SK-N-SH treated with all-trans-retinoic acid at 6 μM for 48 hours (cell line): Measurements from ENCODE around the gene ROCK2.

ENCODE experiments used
- CSDC2 ChIP-seq: fragments of 250-450 bp; sonication (Bioruptor Pico); IDR thresholded peaks from 2 replicates; pipeline ENCODE4 v1.5.0; 2020; ENCODE audit warnings: mild to moderate bottlenecking, moderate library complexity
- OSR1 ChIP-seq: fragments of 250-450 bp; sonication (Bioruptor Pico); IDR thresholded peaks from 2 replicates; pipeline ENCODE4 v1.8.0; 2022; ENCODE audit warnings: moderate library complexity, mild to moderate bottlenecking, inconsistent platforms
- PPARA ChIP-seq: fragments of 250-450 bp; sonication (Bioruptor Pico); IDR thresholded peaks from 2 replicates; pipeline ENCODE4 v1.5.0; 2020; ENCODE audit warnings: mild to moderate bottlenecking, borderline replicate concordance
- RARB ChIP-seq: fragments of 250-450 bp; sonication (Bioruptor Pico); IDR thresholded peaks from 2 replicates; pipeline ENCODE4 v1.8.0; 2021; ENCODE audit warnings: mild to moderate bottlenecking, moderate library complexity
- TCF4 ChIP-seq: fragments of 250-450 bp; sonication (Bioruptor Pico); IDR thresholded peaks from 2 replicates; pipeline ENCODE4 v1.8.0; 2021; ENCODE audit warnings: mild to moderate bottlenecking, moderate library complexity, borderline replicate concordance
- ZFP3 ChIP-seq: fragments of 250-450 bp; sonication (Bioruptor Pico); IDR thresholded peaks from 2 replicates; pipeline ENCODE4 v1.5.0; 2020; ENCODE audit warnings: mild to moderate bottlenecking, moderate library complexity
- ZFP30 ChIP-seq: fragments of 450-650 bp; formaldehyde crosslinking; IDR thresholded peaks from 2 replicates; pipeline ENCODE4 v1.5.0; 2022; ENCODE audit warnings: mild to moderate bottlenecking, moderate library complexity
- ZNF565 ChIP-seq: fragments of 450-650 bp; formaldehyde crosslinking; conservative IDR thresholded peaks from 2 replicates; pipeline ENCODE4 v1.5.0; 2020; ENCODE audit warnings: low read depth, mild to moderate bottlenecking, moderate library complexity
- TF ChIP-seq, protein P1 (sequence below): fragments of 250-450 bp; sonication (Bioruptor Pico); IDR thresholded peaks from 2 replicates; pipeline ENCODE4 v1.8.0; 2020; ENCODE audit warnings: mild to moderate bottlenecking, moderate library complexity, borderline replicate concordance
- TF ChIP-seq, protein P2 (sequence below): fragments of 250-450 bp; sonication (Bioruptor Pico); IDR thresholded peaks from 2 replicates; pipeline ENCODE4 v1.5.1; 2020; ENCODE audit warnings: low read depth, mild to moderate bottlenecking, moderate library complexity

DNA sequence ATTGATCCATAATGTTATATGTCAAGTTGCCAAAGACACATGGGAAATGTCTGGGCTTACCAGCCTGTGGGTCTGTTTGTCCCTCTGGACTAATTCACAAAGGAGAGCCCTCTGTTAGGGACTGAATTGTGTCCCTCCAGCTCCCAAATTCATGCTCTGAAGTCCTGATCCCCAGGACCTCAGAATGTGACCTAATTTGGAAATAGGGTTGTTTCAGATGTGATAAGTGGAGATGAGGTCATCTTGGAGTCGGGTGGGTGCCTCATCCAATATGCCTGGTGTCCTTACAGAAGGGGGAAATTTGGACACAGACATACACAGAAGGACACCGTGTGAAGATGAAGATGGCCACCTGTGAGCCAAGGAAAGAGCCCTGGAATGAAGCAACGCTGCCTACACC is 41.4 kb upstream of the ROCK2 start:
- TF ChIP-seq, protein P1, sequence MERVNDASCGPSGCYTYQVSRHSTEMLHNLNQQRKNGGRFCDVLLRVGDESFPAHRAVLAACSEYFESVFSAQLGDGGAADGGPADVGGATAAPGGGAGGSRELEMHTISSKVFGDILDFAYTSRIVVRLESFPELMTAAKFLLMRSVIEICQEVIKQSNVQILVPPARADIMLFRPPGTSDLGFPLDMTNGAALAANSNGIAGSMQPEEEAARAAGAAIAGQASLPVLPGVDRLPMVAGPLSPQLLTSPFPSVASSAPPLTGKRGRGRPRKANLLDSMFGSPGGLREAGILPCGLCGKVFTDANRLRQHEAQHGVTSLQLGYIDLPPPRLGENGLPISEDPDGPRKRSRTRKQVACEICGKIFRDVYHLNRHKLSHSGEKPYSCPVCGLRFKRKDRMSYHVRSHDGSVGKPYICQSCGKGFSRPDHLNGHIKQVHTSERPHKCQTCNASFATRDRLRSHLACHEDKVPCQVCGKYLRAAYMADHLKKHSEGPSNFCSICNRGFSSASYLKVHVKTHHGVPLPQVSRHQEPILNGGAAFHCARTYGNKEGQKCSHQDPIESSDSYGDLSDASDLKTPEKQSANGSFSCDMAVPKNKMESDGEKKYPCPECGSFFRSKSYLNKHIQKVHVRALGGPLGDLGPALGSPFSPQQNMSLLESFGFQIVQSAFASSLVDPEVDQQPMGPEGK (CRISPR knock-in tag), result no peak
- TF ChIP-seq ZNF565 (CRISPR knock-in tag) (no peak), PPARA (CRISPR knock-in tag) (no peak), ZFP3 (CRISPR knock-in tag) (no peak), CSDC2 (CRISPR knock-in tag) (no peak), OSR1 (CRISPR knock-in tag) (no peak), ZFP30 (no peak), TCF4 (no peak), RARB (CRISPR knock-in tag) (no peak)
- TF ChIP-seq, protein P2, sequence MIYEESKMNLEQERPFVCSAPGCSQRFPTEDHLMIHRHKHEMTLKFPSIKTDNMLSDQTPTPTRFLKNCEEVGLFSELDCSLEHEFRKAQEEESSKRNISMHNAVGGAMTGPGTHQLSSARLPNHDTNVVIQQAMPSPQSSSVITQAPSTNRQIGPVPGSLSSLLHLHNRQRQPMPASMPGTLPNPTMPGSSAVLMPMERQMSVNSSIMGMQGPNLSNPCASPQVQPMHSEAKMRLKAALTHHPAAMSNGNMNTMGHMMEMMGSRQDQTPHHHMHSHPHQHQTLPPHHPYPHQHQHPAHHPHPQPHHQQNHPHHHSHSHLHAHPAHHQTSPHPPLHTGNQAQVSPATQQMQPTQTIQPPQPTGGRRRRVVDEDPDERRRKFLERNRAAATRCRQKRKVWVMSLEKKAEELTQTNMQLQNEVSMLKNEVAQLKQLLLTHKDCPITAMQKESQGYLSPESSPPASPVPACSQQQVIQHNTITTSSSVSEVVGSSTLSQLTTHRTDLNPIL, result no peak
